SK-N-SH (cell line): ENCODE results near the gene HBG1.

ENCODE experiments used
- CTCF ChIP-seq: fragments of 200-600 bp; sonication (generic); IDR thresholded peaks from 2 replicates; pipeline ENCODE4 v1.6.1; 2017; ENCODE audit warnings: antibody characterized with exemption, mild to moderate bottlenecking, moderate library complexity
- ELF1 ChIP-seq: IDR thresholded peaks from 2 replicates; pipeline ENCODE4 v1.4.0; 2012
- FOXJ3 ChIP-seq: sonication (generic); formaldehyde crosslinking; IDR thresholded peaks from 2 replicates; pipeline ENCODE4 v1.5.1; 2020; ENCODE audit warnings: mild to moderate bottlenecking, missing genetic modification reagents
- JUND ChIP-seq: IDR thresholded peaks from 2 replicates; pipeline ENCODE4 v1.4.0; 2012
- MAX ChIP-seq: IDR thresholded peaks from 2 replicates; pipeline ENCODE4 v1.4.0; 2012; ENCODE audit warnings: low read depth
- NFIC ChIP-seq: IDR thresholded peaks from 2 replicates; pipeline ENCODE4 v1.4.0; 2012; ENCODE audit warnings: borderline replicate concordance
- RAD21 ChIP-seq: IDR thresholded peaks from 2 replicates; pipeline ENCODE4 v1.6.1; 2012; ENCODE audit warnings: mild to moderate bottlenecking, low read length
- RXRA ChIP-seq: IDR thresholded peaks from 2 replicates; pipeline ENCODE4 v1.4.0; 2012; ENCODE audit warnings: low read depth, mild to moderate bottlenecking, borderline replicate concordance
- SMC3 ChIP-seq: IDR thresholded peaks from 2 replicates; pipeline ENCODE4 v1.6.1; 2012; ENCODE audit warnings: low read depth, low read length, improper control_type of control experiment

GRCh38 chr11:5283086-5283485 lies 33.4 kb upstream of the HBG1 start:
- TF ChIP-seq RXRA: no peak
- TF ChIP-seq CTCF: no peak
- no peak for TF ChIP-seq NFIC
- TF ChIP-seq FOXJ3 (CRISPR knock-in tag): no peak
- no peak for TF ChIP-seq MAX
- TF ChIP-seq ELF1: no peak
- no peak for TF ChIP-seq JUND
- TF ChIP-seq RAD21: no peak
- no peak for TF ChIP-seq SMC3
